G401 (cell line): ENCODE results near the gene RWDD2A. TPM values are rescaled to one million over a fixed set of nuclear protein-coding genes. Genes with fewer than 3 reads are reported as not detected.
A peak's percentile ranks its signal among the peaks of the same experiment; 100 is the strongest.
"Not testable (repeated sequence)": the region's sequence is repeated elsewhere in the genome, so short reads cannot be mapped to it uniquely, and the experiment has no call there.

ENCODE experiments used
- DNase-seq: peaks from one replicate; pipeline ENCODE4 v3.0.0-alpha.2; 2015; ENCODE audit warnings: low spot score
- in situ Hi-C: cut with HindIII; loops from 2 replicates; pipeline ENCODE4 v1.10.0; 2016; ENCODE audit warnings: low sequenced_read_pairs, mixed read lengths
- total RNA-seq: library from RNA; depleted of rRNA; stranded (reverse); fragments of >200 nt; shearing (Covaris generic); gene quantifications from 2 replicates; pipeline ENCODE4 v1.2.3, GENCODE V29; 2014; rRNA removed

The RWDD2A gene
- total RNA-seq: 3.9 and 5.5 TPM in 2 replicates

GRCh38 chr6:83192871-83193746 is at the start of gene RWDD2A, which contains the start of gene PGM3:
TSS of gene RWDD2A (plus strand) at chr6:83193357. CDS start at chr6:83194452, 1,095 bp downstream.
TSS of gene PGM3 (minus strand) at chr6:83193265. CDS start at chr6:83191012, 2,253 bp downstream.
- in situ Hi-C loops: no loop called here
- DNase-seq: peak; percentile 91

GRCh38 chr6:83151114-83151513 is 42.0 kb upstream of the RWDD2A start:
- DNase-seq: no peak
- in situ Hi-C loops: no loop called here

GRCh38 chr6:83152913-83153312 is 40.2 kb upstream of the RWDD2A start:
- no peak for DNase-seq
- in situ Hi-C loops: no loop called here

- DNase-seq: no peak
- in situ Hi-C loops: no loop called here
Observed at GRCh38 chr6:83153883-83154521, 39.2 kb upstream of the RWDD2A start.

- DNase-seq: no peak
- in situ Hi-C loops: no loop called here
Observed at GRCh38 chr6:83155794-83156193, 37.4 kb upstream of the RWDD2A start.

GRCh38 chr6:83160167-83160566 is 33.0 kb upstream of the RWDD2A start:
- in situ Hi-C loops: no loop called here

GRCh38 chr6:83167726-83168278 is 25.4 kb upstream of the RWDD2A start:
- in situ Hi-C loops: no loop called here
- DNase-seq: peak; percentile 92

More at GRCh38 chr6:83160167-83160566, 33.0 kb upstream of the RWDD2A start:
- no peak for DNase-seq

- in situ Hi-C loops: no loop called here
- DNase-seq: no peak
Observed at GRCh38 chr6:83168556-83168955, 24.6 kb upstream of the RWDD2A start.

GRCh38 chr6:83169106-83169505 is 24.1 kb upstream of the RWDD2A start:
- in situ Hi-C loops: no loop called here
- DNase-seq: peak; percentile 70

- in situ Hi-C loops: no loop called here
- DNase-seq: peak; percentile 74
Observed at GRCh38 chr6:83169511-83169910, 23.6 kb upstream of the RWDD2A start.

GRCh38 chr6:83176246-83176645 is 16.9 kb upstream of the RWDD2A start:
- peak; percentile 28 for DNase-seq
- in situ Hi-C loops: no loop called here

GRCh38 chr6:83180426-83180950 is 12.7 kb upstream of the RWDD2A start:
- no peak for DNase-seq
- in situ Hi-C loops: no loop called here

GRCh38 chr6:83182114-83182513 is 11.0 kb upstream of the RWDD2A start:
- no peak for DNase-seq
- in situ Hi-C loops: no loop called here

GRCh38 chr6:83183082-83183828 is 9.9 kb upstream of the RWDD2A start:
- no peak for DNase-seq
- in situ Hi-C loops: no loop called here

GRCh38 chr6:83185096-83185495 is 8.1 kb upstream of the RWDD2A start:
- in situ Hi-C loops: no loop called here
- DNase-seq: no peak

GRCh38 chr6:83188501-83188900 is 4.7 kb upstream of the RWDD2A start:
- in situ Hi-C loops: no loop called here
- DNase-seq: no peak

GRCh38 chr6:83190626-83191025 is 2.5 kb upstream of the RWDD2A start:
- in situ Hi-C loops: no loop called here

GRCh38 chr6:83191974-83192373 is 1.2 kb upstream of the RWDD2A start:
- in situ Hi-C loops, DNase-seq: not testable (repeated sequence)

More at GRCh38 chr6:83190626-83191025, 2.5 kb upstream of the RWDD2A start:
- DNase-seq: no peak

GRCh38 chr6:83192456-83192855 is 701 bp upstream of the RWDD2A start:
- DNase-seq: no peak
- in situ Hi-C loops: no loop called here
